ENCODE measurements around the gene ZNF780B.
A peak's percentile ranks its signal among the peaks of the same experiment; 100 is the strongest.

ZNF780B gene

DNA sequence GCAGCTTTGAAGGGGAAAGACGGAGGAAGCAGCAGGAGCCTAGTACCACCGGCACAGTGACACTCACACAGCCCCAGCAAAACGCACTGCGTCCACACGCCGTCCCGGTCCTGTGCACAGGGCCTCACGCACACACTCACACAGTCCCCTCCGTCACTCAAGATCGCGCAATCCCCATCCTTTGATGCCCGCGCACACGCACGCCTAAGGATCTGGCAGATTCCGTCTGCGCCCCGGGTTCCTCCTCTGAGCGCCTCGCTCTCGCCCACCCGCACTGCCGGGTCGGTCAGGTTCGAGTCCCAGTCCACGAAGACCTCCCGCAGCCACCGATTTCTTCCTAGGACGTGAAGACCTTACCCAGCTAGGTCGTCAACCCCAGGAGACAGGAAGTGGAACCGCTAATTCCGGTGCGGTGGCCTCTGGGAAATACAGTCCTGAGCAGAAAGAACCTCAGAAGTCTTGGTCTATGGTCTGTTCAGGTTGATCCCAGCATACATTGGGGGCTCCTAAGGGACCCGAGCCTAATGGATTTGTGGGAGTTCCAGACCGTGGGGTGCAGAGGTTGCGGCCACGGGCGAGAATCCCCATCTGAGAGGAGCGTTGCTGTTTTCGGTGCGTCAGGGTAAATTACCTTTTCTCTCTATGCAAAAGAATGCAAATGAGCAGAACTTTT, at the start of gene ZNF780B:
TSS of gene ZNF780B (minus strand) at position 400 of the 673 bp plus-strand sequence. CDS start 5,899 bp downstream, outside the sequence.
- TF ChIP-seq YY1 (IDR thresholded peaks at IDR 0.05; ENCODE audit: insufficient read depth, insufficient read length) (no peak), SUZ12 (IDR thresholded peaks at IDR 0.05; ENCODE audit: extremely low read depth, insufficient read depth, insufficient read length) (no peak), ZNF274 (IDR thresholded peaks at IDR 0.05; ENCODE audit: low read depth, low read length) (no peak)
- Histone ChIP-seq H3K4me3 (ENCODE audit: insufficient read length, low read depth) (peak within 1 kb of the TSS; percentile 97), H3K36me3 (ENCODE audit: insufficient read depth, insufficient read length, low read length) (no peaks in the 10 kb centered on the region), H3K9ac (ENCODE audit: insufficient read length, low read depth) (peak within 1 kb of the TSS; percentile 94), H3K9me3 (ENCODE audit: insufficient read depth, low read length) (peaks cover 29% of the 10 kb centered on the region), H3K27me3 (ENCODE audit: insufficient read depth, insufficient read length) (no peaks in the 10 kb centered on the region), H3K4me1 (ENCODE audit: insufficient read depth, insufficient read length) (no peaks in the 10 kb centered on the region)
- peak; percentile 20 for DNase-seq (ENCODE audit: low read depth, low spot score)

DNA sequence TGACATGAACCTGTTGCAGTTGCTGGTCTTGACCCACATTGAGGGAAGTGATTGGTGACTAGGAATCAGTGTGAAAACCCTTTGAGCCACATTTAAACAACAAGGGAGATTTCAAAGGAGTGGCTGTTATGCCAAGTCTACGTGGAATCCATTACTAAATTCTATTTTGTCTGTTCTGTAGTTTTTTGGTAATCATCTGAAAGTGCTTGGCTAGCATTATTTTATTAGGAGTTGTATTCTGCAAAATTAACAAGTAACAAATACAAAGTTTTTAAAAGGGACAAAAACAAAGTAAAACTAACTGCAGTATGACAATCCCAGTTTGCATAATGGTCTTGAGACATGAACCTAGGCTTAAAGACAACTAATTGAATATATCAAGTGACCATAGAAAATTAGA, 48.7 kb upstream of the ZNF780B start:
- Histone ChIP-seq H3K9ac (ENCODE audit: insufficient read length, low read depth) (no peak overlapping the region), H3K4me1 (ENCODE audit: insufficient read depth, insufficient read length) (no peaks in the 10 kb centered on the region), H3K27me3 (ENCODE audit: insufficient read depth, insufficient read length) (no peaks in the 10 kb centered on the region), H3K36me3 (ENCODE audit: insufficient read depth, insufficient read length, low read length) (no peaks in the 10 kb centered on the region), H3K4me3 (ENCODE audit: insufficient read length, low read depth) (no peak overlapping the region), H3K9me3 (ENCODE audit: insufficient read depth, low read length) (no peaks in the 10 kb centered on the region)
- no peak for TF ChIP-seq YY1 (IDR thresholded peaks at IDR 0.05; ENCODE audit: insufficient read depth, insufficient read length)
- no peak for TF ChIP-seq ZNF274 (IDR thresholded peaks at IDR 0.05; ENCODE audit: low read depth, low read length)
- no peak for TF ChIP-seq SUZ12 (IDR thresholded peaks at IDR 0.05; ENCODE audit: extremely low read depth, insufficient read depth, insufficient read length)
- no peak for DNase-seq (ENCODE audit: low read depth, low spot score)

DNA sequence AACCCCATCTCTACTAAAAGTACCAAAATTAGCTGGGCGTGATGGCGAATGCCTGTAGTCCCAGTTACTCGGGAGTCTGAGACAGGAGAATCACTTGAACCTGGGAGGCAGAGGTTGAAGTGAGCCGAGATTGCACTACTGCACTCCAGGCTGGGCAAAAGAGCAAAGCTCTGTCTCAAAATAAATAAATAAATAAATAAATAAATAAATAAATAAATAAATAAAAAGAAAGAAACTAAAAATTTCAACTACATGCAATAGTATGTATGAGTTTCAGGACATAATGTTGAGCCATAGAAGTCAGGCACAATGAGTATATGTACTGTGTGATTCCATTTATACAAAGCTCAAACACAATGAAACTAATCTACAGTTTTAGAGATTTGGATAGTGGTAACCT, 47.6 kb upstream of the ZNF780B start:
- Histone ChIP-seq H3K4me3 (ENCODE audit: insufficient read length, low read depth) (no peak overlapping the region), H3K27me3 (ENCODE audit: insufficient read depth, insufficient read length) (no peaks in the 10 kb centered on the region)
- no peak for DNase-seq (ENCODE audit: low read depth, low spot score)

DNA sequence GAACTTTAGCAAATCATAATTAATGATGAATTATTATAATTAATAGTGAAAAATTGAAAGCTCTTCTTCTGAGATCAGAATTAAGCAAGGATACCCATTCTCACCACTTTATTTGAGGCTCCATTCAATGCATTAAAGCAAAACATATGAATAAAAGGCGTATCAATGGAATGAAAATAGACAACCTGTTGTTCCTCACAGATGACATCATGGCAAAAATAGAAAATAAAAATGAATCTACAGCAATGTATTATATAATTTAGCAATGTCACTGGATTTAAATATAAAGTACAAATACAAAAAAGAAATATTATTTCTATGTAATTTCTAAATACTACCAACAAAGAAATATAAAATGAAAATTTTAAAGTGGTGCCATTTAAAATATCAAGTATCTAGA, 45.8 kb upstream of the ZNF780B start:
- DNase-seq (ENCODE audit: low read depth, low spot score) = no peak
- Histone ChIP-seq H3K4me3 (ENCODE audit: insufficient read length, low read depth) (no peak overlapping the region), H3K9me3 (ENCODE audit: insufficient read depth, low read length) (no peaks in the 10 kb centered on the region), H3K9ac (ENCODE audit: insufficient read length, low read depth) (no peak overlapping the region), H3K4me1 (ENCODE audit: insufficient read depth, insufficient read length) (no peaks in the 10 kb centered on the region), H3K36me3 (ENCODE audit: insufficient read depth, insufficient read length, low read length) (no peaks in the 10 kb centered on the region), H3K27me3 (ENCODE audit: insufficient read depth, insufficient read length) (no peaks in the 10 kb centered on the region)
- TF ChIP-seq YY1 (IDR thresholded peaks at IDR 0.05; ENCODE audit: insufficient read depth, insufficient read length) (no peak), ZNF274 (IDR thresholded peaks at IDR 0.05; ENCODE audit: low read depth, low read length) (no peak), SUZ12 (IDR thresholded peaks at IDR 0.05; ENCODE audit: extremely low read depth, insufficient read depth, insufficient read length) (no peak)

More for the DNA sequence above, 47.6 kb upstream of the ZNF780B start:
- TF ChIP-seq SUZ12 (IDR thresholded peaks at IDR 0.05; ENCODE audit: extremely low read depth, insufficient read depth, insufficient read length) = no peak
- no peak for TF ChIP-seq ZNF274 (IDR thresholded peaks at IDR 0.05; ENCODE audit: low read depth, low read length)
- TF ChIP-seq YY1 (IDR thresholded peaks at IDR 0.05; ENCODE audit: insufficient read depth, insufficient read length) = no peak
- Histone ChIP-seq H3K9ac (ENCODE audit: insufficient read length, low read depth) (no peak overlapping the region), H3K4me1 (ENCODE audit: insufficient read depth, insufficient read length) (no peaks in the 10 kb centered on the region), H3K9me3 (ENCODE audit: insufficient read depth, low read length) (no peaks in the 10 kb centered on the region), H3K36me3 (ENCODE audit: insufficient read depth, insufficient read length, low read length) (no peaks in the 10 kb centered on the region)

DNA sequence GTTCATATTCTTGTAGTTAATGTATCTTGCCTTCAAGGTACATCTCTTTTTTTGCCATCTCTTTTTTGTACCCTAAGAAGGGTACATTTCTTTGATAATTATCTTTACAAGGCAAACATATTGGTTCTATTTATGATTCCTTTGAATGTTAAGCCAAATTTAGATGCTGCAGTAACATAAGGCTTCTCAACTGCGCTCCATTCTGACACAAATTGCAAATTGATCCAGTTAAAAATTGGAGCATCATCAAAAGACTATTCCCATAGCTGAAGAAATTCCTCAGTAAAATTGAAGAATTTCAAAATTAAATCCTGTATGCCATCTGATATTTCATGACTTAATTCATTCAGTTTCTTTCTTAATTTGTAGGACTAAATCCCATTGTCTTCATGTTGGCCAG, 37.4 kb upstream of the ZNF780B start:
- no peaks in the 10 kb centered on the region for H3K4me1 ChIP-seq (ENCODE audit: insufficient read depth, insufficient read length)

DNA sequence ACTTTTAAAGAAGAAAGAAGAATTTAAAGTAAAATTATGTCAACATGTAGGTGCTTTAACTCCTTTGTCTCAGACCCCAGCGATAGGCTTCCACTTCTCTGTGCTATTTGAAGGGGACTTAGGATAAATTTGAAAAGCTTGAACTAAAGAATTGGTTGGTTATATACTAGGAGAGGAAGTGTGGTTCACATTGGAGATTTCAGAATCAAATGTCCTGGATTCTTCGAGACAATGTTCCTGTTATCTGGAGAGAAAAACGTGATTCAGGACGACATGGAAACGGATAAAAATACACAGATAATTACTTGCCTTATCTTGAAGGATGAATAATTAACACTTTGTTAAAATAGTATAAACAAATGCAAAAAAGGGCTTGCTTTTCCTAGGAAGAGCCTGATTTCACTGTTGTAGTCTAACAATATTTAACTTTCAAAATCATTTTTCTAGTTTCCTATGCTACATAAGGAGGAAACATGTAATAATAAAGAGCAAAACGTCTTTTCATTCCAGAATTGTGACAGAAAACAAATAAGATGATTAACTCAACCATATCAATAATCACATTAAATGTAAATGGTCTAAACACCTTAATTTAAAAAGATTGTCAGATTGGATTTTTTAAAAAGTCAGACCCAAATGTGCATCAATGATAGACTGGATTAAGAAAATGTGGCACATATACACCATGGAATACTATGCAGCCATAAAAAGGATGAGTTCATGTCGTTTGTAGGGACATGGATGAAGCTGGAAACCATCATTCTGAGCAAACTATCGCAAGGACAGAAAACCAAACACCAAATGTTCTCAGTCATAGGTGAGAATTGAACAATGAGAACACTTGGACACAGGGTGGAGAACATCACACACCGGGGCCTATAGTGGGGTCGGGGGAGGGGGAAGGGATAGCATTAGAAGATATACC, 35.4 kb upstream of the ZNF780B start:
- no peaks in the 10 kb centered on the region for H3K9me3 ChIP-seq (ENCODE audit: insufficient read depth, low read length)
- H3K27me3 ChIP-seq (ENCODE audit: insufficient read depth, insufficient read length) = no peaks in the 10 kb centered on the region
- H3K4me1 ChIP-seq (ENCODE audit: insufficient read depth, insufficient read length) = no peaks in the 10 kb centered on the region
- H3K4me3 ChIP-seq (ENCODE audit: insufficient read length, low read depth) = peak overlapping the region; percentile 88
- no peaks in the 10 kb centered on the region for H3K36me3 ChIP-seq (ENCODE audit: insufficient read depth, insufficient read length, low read length)
- H3K9ac ChIP-seq (ENCODE audit: insufficient read length, low read depth) = peak overlapping the region; percentile 93
- no peak for DNase-seq (ENCODE audit: low read depth, low spot score)
- no peak for TF ChIP-seq ZNF274 (IDR thresholded peaks at IDR 0.05; ENCODE audit: low read depth, low read length)
- TF ChIP-seq SUZ12 (IDR thresholded peaks at IDR 0.05; ENCODE audit: extremely low read depth, insufficient read depth, insufficient read length) = no peak
- TF ChIP-seq YY1 (IDR thresholded peaks at IDR 0.05; ENCODE audit: insufficient read depth, insufficient read length) = no peak

More for the DNA sequence above, 37.4 kb upstream of the ZNF780B start:
- H3K27me3 ChIP-seq (ENCODE audit: insufficient read depth, insufficient read length) = no peaks in the 10 kb centered on the region
- no peaks in the 10 kb centered on the region for H3K36me3 ChIP-seq (ENCODE audit: insufficient read depth, insufficient read length, low read length)
- no peak for DNase-seq (ENCODE audit: low read depth, low spot score)
- H3K9me3 ChIP-seq (ENCODE audit: insufficient read depth, low read length) = no peaks in the 10 kb centered on the region
- no peak overlapping the region for H3K9ac ChIP-seq (ENCODE audit: insufficient read length, low read depth)
- TF ChIP-seq SUZ12 (IDR thresholded peaks at IDR 0.05; ENCODE audit: extremely low read depth, insufficient read depth, insufficient read length) (no peak), YY1 (IDR thresholded peaks at IDR 0.05; ENCODE audit: insufficient read depth, insufficient read length) (no peak)
- H3K4me3 ChIP-seq (ENCODE audit: insufficient read length, low read depth) = no peak overlapping the region
